ENCODE results near the gene TYW3. TPM values are rescaled to one million over a fixed set of nuclear protein-coding genes. Genes with fewer than 3 reads are reported as not detected.

TYW3 gene
- total and polyA plus RNA-seq, 9 donors = 11.6 to 30.9 (median 21.7) TPM

- no peak overlapping the region for H3K4me3 ChIP-seq
- DNase-seq = no peak
- no peaks in the 10 kb centered on the region for H3K36me3 ChIP-seq
- WGBS, 3 donors = 25 to 50% (median 37%) methylated on average over 3 of the region's 3 CpGs
- TF ChIP-seq POLR2A (IDR thresholded peaks at IDR 0.05) (no peak), CTCF (IDR thresholded peaks at IDR 0.05) (no peak), EP300 (IDR thresholded peaks at IDR 0.05) (no peak)
- H3K9me3 ChIP-seq = no peaks in the 10 kb centered on the region
- intact Hi-C loops (cut with DNase I) = no loop called here
- no peaks in the 10 kb centered on the region for H3K4me1 ChIP-seq (ENCODE audit: insufficient read depth)
- H3K27me3 ChIP-seq = no peaks in the 10 kb centered on the region
- no peak overlapping the region for H3K27ac ChIP-seq
Measured at GRCh38 chr1:74767490-74767889, 34.5 kb downstream of the TYW3 start.

GRCh38 chr1:74771913-74772515, 39.1 kb downstream of the TYW3 start:
- H3K36me3 ChIP-seq = no peaks in the 10 kb centered on the region
- no peak for DNase-seq
- no peak overlapping the region for H3K4me3 ChIP-seq
- H3K27ac ChIP-seq = no peak overlapping the region
- intact Hi-C loops (cut with DNase I) = loop anchor here in 1 of 4 donors (10.0 kb wide), 1 partner anchor 433 kb away; no protein-coding TSS in a partner anchor
- no peak for TF ChIP-seq POLR2A (IDR thresholded peaks at IDR 0.05)
- TF ChIP-seq CTCF (IDR thresholded peaks at IDR 0.05) = peak; percentile 35 to 51 (median 36)
- H3K9me3 ChIP-seq = no peaks in the 10 kb centered on the region
- WGBS, 3 donors = 14 to 19% (median 17%) methylated on average over 7 of the region's 7 CpGs
- H3K27me3 ChIP-seq = no peaks in the 10 kb centered on the region
- H3K4me1 ChIP-seq (ENCODE audit: insufficient read depth) = no peaks in the 10 kb centered on the region

GRCh38 chr1:74772945-74773344, 40.0 kb downstream of the TYW3 start:
- intact Hi-C loops (cut with DNase I) = loop anchor here in 1 of 4 donors (10.0 kb wide), 1 partner anchor 432 kb away; no protein-coding TSS in a partner anchor

GRCh38 chr1:74773582-74773981, 40.6 kb downstream of the TYW3 start:
- WGBS, 3 donors = 74 to 82% (median 80%) methylated on average over 2 of the region's 2 CpGs
- no peak for TF ChIP-seq EP300 (IDR thresholded peaks at IDR 0.05)
- no peak for TF ChIP-seq POLR2A (IDR thresholded peaks at IDR 0.05)
- no peak for TF ChIP-seq CTCF (IDR thresholded peaks at IDR 0.05)
- intact Hi-C loops (cut with DNase I) = loop anchor here in 1 of 4 donors (10.0 kb wide), 1 partner anchor 431 kb away; no protein-coding TSS in a partner anchor

More at GRCh38 chr1:74772945-74773344, 40.0 kb downstream of the TYW3 start:
- TF ChIP-seq POLR2A (IDR thresholded peaks at IDR 0.05) = no peak
- no peak for TF ChIP-seq CTCF (IDR thresholded peaks at IDR 0.05)
- no peak for TF ChIP-seq EP300 (IDR thresholded peaks at IDR 0.05)
- Histone ChIP-seq H3K36me3 (no peaks in the 10 kb centered on the region), H3K9me3 (no peaks in the 10 kb centered on the region), H3K4me1 (ENCODE audit: insufficient read depth) (no peaks in the 10 kb centered on the region), H3K27ac (no peak overlapping the region), H3K27me3 (no peaks in the 10 kb centered on the region), H3K4me3 (no peak overlapping the region)
- WGBS, 3 donors = 35 to 53% (median 37%) methylated on average over 1 of the region's 1 CpG
- no peak for DNase-seq

More at GRCh38 chr1:74773582-74773981, 40.6 kb downstream of the TYW3 start:
- H3K36me3 ChIP-seq = no peaks in the 10 kb centered on the region
- H3K4me3 ChIP-seq = no peak overlapping the region
- no peak overlapping the region for H3K27ac ChIP-seq
- DNase-seq = no peak
- H3K27me3 ChIP-seq = no peaks in the 10 kb centered on the region
- no peaks in the 10 kb centered on the region for H3K4me1 ChIP-seq (ENCODE audit: insufficient read depth)
- no peaks in the 10 kb centered on the region for H3K9me3 ChIP-seq

Data from ovary (tissue), 9 donors.